HG02610 (cell line): ENCODE measurements around the gene DRC7.
"Not testable (repeated sequence)": the region's sequence is repeated elsewhere in the genome, so short reads cannot be mapped to it uniquely, and the experiment has no call there.

ENCODE experiments used
- ATAC-seq: cut with Tn5 transposase; IDR thresholded peaks from one replicate; pipeline ENCODE4 v1.9.1; 2021; ENCODE audit warnings: mild to moderate bottlenecking, moderate library complexity; ENCODE audit not compliant: unreplicated experiment

Gene DRC7

GRCh38 chr16:57732037-57732436, 37.4 kb downstream of the DRC7 start:
- no peak for ATAC-seq

DNA sequence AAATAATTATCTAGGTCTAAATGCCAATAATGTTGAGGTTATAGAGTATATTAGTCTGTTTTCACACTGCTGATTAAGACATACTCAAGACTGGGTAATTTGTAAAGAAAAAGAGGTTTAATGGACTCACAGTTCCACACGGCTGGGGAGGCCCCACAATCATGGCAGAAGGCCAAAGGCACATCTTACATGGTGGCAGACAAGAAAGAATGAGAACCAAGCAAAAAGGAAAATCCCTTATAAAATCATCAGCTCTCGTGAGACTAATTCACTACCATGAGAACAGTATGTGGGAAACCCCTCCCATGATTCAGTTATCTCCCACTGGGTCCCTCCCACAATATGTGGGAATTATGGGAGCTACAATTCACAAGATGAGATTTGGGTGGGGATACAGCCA, 38.1 kb downstream of the DRC7 start:
- ATAC-seq, result no peak

DNA sequence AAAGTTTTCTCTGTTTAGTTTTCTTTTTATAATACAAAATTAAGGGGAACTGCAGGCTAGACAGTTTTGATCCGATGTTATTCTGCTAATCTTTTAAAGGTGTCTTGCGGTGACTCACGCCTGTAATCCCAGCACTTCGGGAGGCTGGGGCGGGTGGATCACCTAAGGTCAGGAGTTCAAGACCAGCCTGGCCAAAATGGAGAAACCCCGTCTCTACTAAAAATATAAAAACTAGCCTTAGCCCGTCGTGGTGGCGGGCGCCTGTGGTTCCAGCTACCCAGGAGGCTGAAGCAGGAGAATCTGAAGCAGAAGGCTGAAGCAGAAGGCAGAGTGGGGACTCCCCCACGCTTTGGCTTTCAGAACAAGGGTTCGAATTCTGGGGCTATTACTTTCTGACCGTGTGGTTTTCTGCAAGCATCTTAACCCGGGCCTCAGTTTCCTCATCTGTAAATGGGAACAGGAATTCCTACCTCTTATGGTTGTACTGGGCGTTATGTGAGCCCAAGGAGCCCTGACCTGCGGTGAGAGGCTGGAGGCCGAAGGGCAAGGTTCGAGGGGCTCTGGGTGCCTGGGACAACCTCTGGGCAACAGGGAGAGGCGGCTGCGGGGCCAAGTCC, 39.8 kb downstream of the DRC7 start:
- no peak for ATAC-seq

DNA sequence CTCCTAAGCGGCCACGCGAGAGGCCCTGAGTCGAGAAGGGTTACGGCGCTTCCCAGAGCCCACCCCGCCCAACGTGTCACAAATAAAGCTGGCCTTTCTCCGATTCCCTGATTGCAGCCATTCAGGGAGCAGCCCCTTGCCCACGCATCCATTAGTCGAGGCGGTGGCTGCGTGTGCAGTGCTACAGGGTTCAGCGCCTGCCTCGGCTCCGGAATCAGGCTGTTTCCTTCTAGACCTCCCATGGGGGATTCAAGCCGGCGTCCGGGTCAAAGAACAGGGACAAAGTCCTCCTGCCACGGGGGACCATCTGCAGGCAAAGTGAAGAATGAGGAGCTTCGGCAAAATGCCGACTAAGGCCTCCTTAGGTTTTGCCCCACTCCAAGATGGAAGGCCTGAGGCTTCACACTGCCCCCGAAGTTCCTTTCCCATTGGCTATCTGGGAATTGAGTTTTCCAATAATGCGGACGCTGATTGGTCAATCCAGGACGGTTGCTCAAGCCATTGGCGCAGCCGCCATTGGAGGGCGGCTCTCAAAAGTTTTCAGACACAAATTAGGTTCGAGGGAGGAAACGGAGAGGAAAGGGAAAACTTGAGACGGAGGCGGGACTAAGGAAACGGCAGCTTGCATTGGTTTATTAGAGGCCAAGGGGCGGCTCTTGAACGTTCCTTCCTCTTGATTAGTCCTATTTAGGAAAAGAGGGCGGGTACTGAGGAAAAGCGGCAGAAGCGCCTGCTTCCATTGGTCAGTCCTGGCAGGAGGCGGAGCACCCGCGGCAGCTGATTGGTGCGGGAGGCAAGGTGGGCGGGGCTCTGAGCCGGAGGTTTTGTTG, 40.5 kb downstream of the DRC7 start:
- peak; percentile 93 for ATAC-seq

DNA sequence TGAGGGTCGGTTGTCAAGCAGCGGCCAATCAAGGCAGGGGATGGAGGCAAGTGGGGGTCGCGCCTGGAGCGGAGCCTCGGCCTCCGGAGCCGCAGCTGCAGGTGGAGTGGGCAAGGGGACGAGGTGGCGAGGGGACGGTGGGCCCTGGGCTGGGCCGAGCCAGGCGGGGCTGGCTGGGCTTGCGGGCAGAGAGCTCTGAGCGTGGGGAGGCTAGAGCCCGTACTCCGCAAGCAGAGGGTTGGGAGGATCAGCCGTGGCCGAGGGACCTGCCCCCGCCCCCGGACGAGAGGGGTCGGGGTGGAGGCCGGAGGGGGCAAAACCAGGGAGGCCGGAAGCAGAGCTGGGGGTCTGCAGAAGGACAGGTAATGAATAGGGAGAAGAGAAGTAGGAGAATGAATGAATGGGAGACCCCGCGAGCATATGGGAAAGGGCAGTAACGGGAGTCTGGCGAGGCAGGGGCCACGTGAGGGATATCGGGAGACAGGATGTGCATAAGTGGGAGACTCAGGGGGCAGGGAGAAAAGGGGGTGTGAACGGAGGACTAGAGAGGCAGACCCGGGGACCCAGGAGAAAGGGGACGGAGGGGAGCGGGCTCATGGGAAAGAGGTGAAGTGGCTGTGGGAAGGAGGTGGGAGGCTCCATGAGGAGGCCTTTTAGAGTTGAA, 41.3 kb downstream of the DRC7 start, which contains the start of gene KATNB1:
Gene KATNB1, plus strand, starts transcription at position 16 of the 664 bp plus-strand sequence. CDS start 1,474 bp downstream, outside the sequence.
- no peak for ATAC-seq

DNA sequence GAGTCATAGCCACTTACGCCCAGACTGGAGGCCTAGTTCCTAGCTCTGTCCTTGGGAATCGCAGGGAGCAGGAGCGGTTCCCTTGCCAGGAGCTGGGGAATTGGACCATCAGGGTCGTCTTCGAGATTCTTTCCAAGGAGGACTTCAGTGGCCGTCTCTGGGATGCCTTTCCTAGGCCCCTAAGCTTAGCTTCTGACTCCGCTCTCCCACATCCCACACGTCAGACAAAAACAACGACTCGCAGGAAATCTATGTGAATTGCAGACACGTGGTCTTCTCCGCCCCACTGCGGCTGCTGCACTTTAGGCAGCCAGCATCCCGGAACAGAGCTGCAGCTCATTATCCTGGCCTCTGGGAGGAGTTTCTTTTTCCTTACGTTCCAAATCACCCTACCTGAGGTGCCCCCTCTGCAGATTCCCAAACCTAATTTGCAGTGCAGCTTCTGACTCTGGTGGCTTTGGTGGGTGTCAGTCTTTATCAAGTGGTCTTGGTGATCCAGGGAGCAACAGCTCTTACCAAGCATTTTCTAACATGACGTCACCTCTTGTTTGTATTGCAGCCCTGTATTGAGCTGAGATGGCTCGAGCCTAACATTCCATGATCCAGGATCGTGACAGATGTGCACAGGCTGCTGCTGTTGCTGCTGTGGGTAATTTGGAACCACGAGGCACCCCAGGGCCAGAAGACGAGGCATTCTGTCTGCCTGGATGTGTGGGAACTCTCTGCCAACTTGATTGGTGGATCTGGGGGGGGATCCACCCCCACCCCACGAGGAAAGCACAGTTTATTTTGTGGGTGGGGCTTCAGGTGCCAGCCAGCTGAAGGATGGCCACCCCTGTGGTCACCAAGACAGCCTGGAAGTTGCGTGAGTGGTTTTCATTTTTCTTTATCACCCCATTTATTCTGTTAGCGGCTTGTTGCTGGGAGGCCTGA, 42.1 kb downstream of the DRC7 start:
- no peak for ATAC-seq

- ATAC-seq, result no peak
Observed at GRCh38 chr16:57738844-57739243, 44.2 kb downstream of the DRC7 start.

- no peak for ATAC-seq
Observed at GRCh38 chr16:57739756-57740422, 45.3 kb downstream of the DRC7 start.

DNA sequence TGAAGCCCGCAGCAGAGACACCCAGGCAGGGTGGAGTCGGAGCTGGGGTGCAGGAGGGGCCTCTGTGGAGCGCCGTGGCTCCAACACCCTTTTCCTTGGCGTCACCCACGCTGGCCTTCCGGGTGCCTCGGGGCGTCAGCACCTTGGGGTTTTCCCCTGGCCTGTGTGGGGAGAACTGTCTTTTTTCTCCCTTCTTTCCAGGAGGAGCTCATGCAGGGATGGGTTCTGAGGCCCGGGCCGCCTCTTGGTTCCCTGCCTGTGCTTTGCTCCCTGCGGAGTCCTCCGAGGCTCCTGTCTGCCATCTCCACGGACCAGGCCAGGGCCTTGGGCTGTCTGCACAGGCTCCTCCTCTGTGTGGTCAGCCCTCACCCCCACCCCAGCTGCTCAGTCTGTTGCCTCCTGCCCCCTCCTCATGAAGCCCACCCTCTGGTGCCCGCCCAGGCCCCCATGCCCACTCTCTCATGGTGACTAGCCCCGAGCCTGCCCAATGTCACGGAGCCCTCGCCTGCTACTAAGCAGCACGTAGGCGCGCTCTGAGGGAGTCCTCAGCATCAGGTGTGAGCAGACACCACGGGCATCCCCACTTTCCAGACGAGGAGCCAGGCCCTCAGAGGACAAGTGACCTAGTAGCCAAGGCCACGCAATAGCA, 45.9 kb downstream of the DRC7 start:
- ATAC-seq, result no peak

GRCh38 chr16:57741660-57742191, 47.1 kb downstream of the DRC7 start:
- ATAC-seq, result no peak

DNA sequence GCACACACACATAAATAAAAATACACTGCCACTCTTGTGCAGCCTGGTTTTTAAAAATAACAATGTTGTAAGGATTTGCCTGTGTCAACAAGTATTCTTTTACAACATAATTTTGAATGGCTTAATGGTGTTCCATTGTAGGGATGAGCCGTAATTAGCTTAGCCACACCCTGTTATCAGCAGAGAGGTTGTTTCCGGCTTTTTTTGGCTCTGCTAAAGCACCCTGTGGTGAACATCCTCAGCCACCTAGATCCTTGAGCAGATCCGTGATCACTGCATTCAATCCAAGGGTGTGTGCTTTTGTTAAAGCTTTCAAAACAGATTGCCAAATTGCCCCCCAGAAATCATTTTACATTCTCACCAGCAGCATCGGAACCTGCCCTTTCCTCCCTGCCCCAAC, 47.9 kb downstream of the DRC7 start:
- no peak for ATAC-seq

GRCh38 chr16:57743458-57743857, 48.9 kb downstream of the DRC7 start:
- no peak for ATAC-seq

DNA sequence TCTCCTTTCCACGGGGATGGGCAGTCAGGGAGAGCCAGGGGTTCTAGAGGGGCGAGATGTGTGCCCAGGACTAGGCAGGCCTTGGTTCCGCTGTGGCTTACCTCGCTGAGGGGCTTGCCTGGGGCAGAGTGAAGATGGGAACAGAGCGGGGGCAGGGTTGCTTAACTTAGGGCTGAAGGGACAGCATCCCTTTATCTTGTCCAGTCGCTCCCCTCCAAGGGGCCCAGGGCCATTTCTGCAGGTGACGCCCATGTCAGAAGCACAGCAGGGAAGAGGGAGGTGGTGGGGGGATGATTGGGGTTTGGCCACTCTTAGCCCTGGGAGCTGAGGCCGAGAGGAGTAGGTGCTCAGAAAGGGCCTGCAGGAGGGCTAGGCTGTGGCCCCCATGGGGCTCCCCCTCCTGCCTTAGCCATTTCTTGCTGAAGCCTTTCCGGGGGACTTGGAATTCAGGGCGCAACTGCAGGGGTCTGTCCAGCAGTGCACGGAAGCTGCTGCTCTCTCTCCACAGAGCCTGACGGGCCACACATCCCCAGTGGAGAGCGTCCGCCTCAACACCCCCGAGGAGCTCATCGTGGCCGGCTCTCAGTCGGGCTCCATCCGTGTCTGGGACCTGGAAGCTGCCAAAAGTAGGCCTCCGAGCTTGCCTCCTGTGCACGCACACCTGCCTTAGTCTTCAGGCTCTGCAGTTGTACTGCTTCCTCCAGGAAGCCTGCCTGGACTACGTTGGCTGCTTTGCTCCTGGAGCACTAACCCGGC, 49.5 kb downstream of the DRC7 start:
- ATAC-seq, result no peak

DNA sequence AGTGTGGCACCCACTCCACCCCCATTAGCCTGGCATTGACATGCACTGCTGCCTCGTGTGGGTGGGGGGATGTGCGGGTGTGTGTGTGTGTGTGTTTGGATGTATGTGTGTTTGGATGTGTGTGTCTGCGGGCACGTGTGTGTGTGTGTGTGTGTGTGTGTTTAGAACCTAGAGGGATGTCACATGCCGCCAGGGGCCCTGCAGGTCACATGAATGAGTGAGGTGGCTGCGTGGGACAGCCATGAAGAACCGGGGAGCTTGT, 50.0 kb downstream of the DRC7 start:
- no peak for ATAC-seq

DNA sequence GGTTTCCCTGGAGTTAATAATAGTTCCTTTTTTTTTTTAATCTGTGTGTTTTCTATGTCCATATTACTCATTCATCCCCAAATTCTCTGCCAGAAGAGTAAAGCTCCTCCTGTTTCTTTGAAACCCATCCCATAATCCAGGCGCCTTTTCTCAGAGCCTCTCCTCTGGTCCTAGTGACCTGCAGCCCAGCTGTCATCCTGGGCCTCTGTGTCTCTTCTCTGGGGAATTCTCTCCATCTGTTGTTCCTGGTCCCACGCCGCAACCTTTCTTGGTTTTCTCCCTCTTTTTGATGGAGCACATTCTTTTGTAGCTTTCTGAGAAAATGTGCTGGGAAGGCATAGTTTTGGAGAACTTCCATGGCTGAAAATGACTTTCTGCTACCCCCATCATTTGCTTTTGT, 51.2 kb downstream of the DRC7 start:
- ATAC-seq, result no peak

DNA sequence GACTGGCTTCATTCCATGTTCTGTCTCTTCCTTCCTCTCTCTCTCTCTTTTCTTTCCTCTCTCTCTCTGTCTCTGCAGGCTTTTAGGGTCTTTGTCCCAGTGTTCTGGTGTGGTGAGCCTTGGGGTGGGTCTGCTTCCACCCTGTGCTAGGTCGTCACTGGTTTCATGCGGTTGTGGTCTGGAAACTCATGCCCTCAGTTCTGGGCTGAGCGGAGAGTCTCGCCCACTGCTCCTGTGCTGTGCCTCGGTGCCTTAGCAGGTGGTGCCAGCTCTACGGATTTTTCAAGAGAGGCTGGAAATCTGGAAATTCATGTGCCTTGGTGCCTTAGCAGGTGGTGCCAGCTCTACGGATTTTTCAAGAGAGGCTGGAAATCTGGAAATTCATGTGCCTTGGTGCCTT, 51.7 kb downstream of the DRC7 start:
- not testable (repeated sequence) for ATAC-seq

DNA sequence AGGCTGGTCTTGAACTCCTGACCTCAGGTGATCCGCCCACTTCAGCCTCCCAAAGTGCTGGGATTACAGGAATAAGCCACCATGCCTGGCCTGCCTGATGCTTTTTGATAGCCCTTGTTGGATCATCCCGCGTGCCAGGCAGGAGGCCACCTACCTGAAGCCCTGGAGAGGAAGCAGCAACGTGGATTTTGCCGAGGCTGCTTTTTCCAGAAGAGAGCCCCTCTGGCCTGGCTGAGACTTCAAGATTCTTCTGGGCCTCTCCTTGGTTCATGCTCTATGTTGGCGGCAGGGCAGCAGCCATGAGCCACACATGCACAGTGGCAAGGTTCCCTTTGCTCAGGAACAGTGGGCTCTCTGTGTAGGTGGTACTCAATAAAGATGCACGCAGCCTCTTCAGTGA, 52.5 kb downstream of the DRC7 start:
- no peak for ATAC-seq

GRCh38 chr16:57747496-57747895, 52.9 kb downstream of the DRC7 start:
- no peak for ATAC-seq

- ATAC-seq, result no peak
Observed at GRCh38 chr16:57747996-57748395, 53.4 kb downstream of the DRC7 start.
